Ovary (tissue), 9 donors: ENCODE data around the gene CIITA. TPM values are rescaled to one million over a fixed set of nuclear protein-coding genes. Genes with fewer than 3 reads are reported as not detected.

ENCODE experiments used
- DNase-seq, 5 donors: peaks; one replicate each; pipeline ENCODE4 v3.0.0-alpha.2; 2019 to 2020
- H3K27ac ChIP-seq, 2 donors: fragments of 200-600 bp; one replicate each; pipeline versions ENCODE4 v1.5.1 to v1.8.0; 2019 to 2022
- H3K27me3 ChIP-seq: fragments of 200-600 bp; one replicate; pipeline ENCODE4 v1.8.0; 2022
- H3K36me3 ChIP-seq: fragments of 200-600 bp; sonication (generic); one replicate; pipeline ENCODE4 v1.5.1; 2019
- H3K4me1 ChIP-seq: one replicate; pipeline ENCODE4 v1.8.1; 2013; ENCODE audit warnings: mild to moderate bottlenecking, moderate library complexity; ENCODE audit not compliant: insufficient read depth
- H3K4me3 ChIP-seq: fragments of 200-600 bp; sonication (generic); one replicate; pipeline ENCODE4 v1.5.1; 2017
- H3K9me3 ChIP-seq, 2 donors: fragments of 200-600 bp in 1 of 2; sonication (generic) in 1 of 2; one replicate each; pipeline versions ENCODE4 v1.5.1 to v1.8.1; 2013 to 2019; ENCODE audit warnings: mild to moderate bottlenecking in 1 of 2, moderate library complexity in 1 of 2
- EP300 ChIP-seq: sonication (generic); formaldehyde crosslinking; IDR thresholded peaks from one replicate; pipeline ENCODE4 v1.6.1; 2017; ENCODE audit warnings: antibody characterized with exemption
- POLR2A ChIP-seq: fragments of 450-650 bp; IDR thresholded peaks from one replicate; pipeline ENCODE4 v1.6.1; 2017; ENCODE audit warnings: antibody characterized with exemption, mild to moderate bottlenecking, moderate library complexity
- WGBS, 3 donors: extraction: QIAGEN DNeasy Blood & Tissue Kit in 1 of 3; methylation state at CpG; one replicate each; pipeline versions ENCODE4 v1.1.5 to v1.1.7; 2013 to 2017; 5-methylcytosine and 5-hydroxymethylcytosine counted together
- intact Hi-C, 4 donors: fragments of 100-400 bp; cut with DNase I; formaldehyde crosslinking; loops; one replicate each; pipeline versions ENCODE4 v1.11.0 to v1.15.1; 2022 to 2023
- polyA plus RNA-seq, 2 donors: library from polyadenylated mRNA; stranded (reverse); fragments of 200-250 nt in 1 of 2; fragments of 350-450 nt in 1 of 2; fragmentation: Illumina TruSeq in 1 of 2; extraction: RNeasy Lipid Tissue Mini Kit (QIAGEN cat#74804) in 1 of 2; gene quantifications; one replicate each; pipeline ENCODE4 v1.2.3, GENCODE V29; 2013 to 2014
- total RNA-seq, 7 donors: library from RNA; depleted of rRNA in 2 of 7; stranded (reverse); fragments of >200 nt in 2 of 7; fragmentation: NEBNext Ultra II Directional in 3 of 7; extraction: Animal tissue kit (Norgen Biotek cat#: 25700) in 3 of 7; gene quantifications; one replicate each; pipeline versions ENCODE4 v1.1.0 to v1.2.4, GENCODE V29; 2016 to 2023
- TF ChIP-seq, protein P1 (sequence below), 3 donors: fragments of 450-650 bp in 2 of 3; fragments of 200-600 bp in 1 of 3; IDR thresholded peaks; one replicate each; pipeline versions ENCODE4 v1.5.1 to v1.8.0; 2016 to 2022; ENCODE audit warnings: antibody characterized with exemption in 3 of 3, mild to moderate bottlenecking in 1 of 3
- donor health status: DM: no; HTN: no; CAD: no; lungs with moderate emphysema.
- donor health status: DM: no; HTN: no; CAD: no.
- donor health status: Bipolar disorder and iron deficiency.
- donor health status: DM: yes; HTN: yes; CAD: no.
- donor health status: DM: no; HTN: no; CAD: no.
- donor health status: DM: yes; HTN: yes; CAD: no.

Gene CIITA
- total and polyA plus RNA-seq, 9 donors = 2.9 to 19.9 (median 7.2) TPM

DNA sequence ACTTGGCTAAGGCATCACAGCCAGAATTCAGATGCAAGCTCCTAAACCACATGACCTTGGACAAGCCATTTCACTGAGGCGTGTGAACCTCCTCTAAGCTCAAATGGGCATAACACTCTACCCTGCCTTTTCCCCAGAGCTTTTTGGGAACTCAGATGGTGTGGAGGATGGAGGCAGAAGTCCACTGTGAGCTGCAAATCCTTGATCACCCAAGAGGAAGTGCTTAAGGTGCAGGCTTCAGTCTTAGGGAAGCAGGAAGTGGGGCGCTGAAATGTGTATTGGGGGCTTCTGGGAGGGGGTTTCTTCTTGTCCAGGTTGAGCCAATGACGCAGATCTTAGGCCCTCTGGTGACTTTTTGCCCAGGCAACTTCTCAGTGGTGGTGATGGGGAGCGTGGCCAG lies 12.9 kb downstream of the CIITA start:
- Histone ChIP-seq H3K9me3 (no peaks in the 10 kb centered on the region), H3K36me3 (no peaks in the 10 kb centered on the region), H3K4me1 (no peaks in the 10 kb centered on the region), H3K27me3 (no peaks in the 10 kb centered on the region), H3K27ac (no peak overlapping the region), H3K4me3 (no peak overlapping the region)
- no peak for DNase-seq
- intact Hi-C loops = no loop called here
- 80 to 88% (median 82%) methylated on average over 4 of the region's 4 CpGs for WGBS, 3 donors
- TF ChIP-seq EP300 (no peak), POLR2A (no peak)
- TF ChIP-seq, protein P1, sequence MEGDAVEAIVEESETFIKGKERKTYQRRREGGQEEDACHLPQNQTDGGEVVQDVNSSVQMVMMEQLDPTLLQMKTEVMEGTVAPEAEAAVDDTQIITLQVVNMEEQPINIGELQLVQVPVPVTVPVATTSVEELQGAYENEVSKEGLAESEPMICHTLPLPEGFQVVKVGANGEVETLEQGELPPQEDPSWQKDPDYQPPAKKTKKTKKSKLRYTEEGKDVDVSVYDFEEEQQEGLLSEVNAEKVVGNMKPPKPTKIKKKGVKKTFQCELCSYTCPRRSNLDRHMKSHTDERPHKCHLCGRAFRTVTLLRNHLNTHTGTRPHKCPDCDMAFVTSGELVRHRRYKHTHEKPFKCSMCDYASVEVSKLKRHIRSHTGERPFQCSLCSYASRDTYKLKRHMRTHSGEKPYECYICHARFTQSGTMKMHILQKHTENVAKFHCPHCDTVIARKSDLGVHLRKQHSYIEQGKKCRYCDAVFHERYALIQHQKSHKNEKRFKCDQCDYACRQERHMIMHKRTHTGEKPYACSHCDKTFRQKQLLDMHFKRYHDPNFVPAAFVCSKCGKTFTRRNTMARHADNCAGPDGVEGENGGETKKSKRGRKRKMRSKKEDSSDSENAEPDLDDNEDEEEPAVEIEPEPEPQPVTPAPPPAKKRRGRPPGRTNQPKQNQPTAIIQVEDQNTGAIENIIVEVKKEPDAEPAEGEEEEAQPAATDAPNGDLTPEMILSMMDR (IDR thresholded peaks at IDR 0.05) = no peak

DNA sequence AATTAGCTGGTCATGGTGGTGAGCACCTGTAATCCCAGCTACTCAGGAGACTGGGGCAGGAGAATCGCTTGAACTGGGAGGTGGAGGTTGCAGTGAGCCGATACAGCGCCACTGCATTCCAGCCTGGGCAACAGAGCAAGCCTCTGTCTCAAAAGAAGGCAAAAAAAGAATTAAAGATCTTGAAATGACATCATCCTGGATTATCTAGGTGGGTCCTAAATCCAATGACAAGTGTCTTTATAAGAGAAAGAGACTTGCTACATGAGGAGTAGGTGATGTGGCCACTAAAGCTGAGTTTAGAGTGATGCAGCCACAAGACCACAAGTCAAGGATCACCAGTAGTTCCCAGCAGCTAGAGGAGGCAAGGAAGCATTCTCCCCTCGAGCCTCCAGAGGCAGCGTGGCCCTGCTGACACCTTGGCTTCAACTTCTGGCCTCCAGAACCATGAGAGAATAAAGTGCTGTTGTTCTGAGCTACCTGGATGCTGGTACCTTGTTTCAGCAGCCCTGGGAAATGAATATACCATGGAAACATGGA lies 15.8 kb downstream of the CIITA start:
- no peak overlapping the region for H3K27ac ChIP-seq
- H3K9me3 ChIP-seq = no peaks in the 10 kb centered on the region
- H3K4me3 ChIP-seq = no peak overlapping the region
- no peaks in the 10 kb centered on the region for H3K27me3 ChIP-seq
- 75 to 82% (median 76%) methylated on average over 5 of the region's 5 CpGs for WGBS, 3 donors
- intact Hi-C loops = no loop called here
- H3K36me3 ChIP-seq = no peaks in the 10 kb centered on the region
- TF ChIP-seq POLR2A (no peak), EP300 (no peak)
- DNase-seq = no peak
- no peaks in the 10 kb centered on the region for H3K4me1 ChIP-seq

DNA sequence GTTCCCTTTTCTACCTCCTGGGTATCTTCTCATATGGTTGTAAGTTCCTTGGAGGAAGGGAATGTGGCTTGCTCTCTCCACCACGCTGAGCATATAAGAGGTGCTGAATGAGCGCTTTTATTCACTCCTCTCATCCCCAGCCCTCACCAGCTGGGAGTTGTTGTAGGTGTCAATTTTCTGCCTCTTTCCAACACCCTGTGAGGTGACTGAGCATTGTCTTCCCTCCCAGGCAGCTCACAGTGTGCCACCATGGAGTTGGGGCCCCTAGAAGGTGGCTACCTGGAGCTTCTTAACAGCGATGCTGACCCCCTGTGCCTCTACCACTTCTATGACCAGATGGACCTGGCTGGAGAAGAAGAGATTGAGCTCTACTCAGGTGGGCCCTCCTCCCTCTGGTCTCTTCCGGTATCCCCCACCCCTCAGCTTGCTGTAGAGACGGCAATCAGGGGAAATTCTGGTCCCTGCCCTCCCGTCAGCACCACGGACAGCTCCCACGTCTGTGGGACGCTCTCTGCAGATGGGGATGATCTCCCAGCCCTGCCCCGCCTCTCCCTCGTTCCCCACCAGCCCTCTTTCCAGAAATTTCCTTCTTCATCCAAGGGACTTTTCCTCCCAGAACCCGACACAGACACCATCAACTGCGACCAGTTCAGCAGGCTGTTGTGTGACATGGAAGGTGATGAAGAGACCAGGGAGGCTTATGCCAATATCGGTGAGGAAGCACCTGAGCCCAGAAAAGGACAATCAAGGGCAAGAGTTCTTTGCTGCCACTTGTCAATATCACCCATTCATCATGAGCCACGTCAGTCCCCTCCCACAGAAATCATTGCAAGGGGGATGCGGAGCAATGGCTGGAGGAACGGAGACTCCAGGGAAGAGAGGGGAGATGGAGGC lies 18.3 kb downstream of the CIITA start:
- H3K9me3 ChIP-seq = no peaks in the 10 kb centered on the region
- 24 to 31% (median 26%) methylated on average over 17 of the region's 17 CpGs for WGBS, 3 donors
- peak; percentile 41 to 74 (median 62) for DNase-seq

DNA sequence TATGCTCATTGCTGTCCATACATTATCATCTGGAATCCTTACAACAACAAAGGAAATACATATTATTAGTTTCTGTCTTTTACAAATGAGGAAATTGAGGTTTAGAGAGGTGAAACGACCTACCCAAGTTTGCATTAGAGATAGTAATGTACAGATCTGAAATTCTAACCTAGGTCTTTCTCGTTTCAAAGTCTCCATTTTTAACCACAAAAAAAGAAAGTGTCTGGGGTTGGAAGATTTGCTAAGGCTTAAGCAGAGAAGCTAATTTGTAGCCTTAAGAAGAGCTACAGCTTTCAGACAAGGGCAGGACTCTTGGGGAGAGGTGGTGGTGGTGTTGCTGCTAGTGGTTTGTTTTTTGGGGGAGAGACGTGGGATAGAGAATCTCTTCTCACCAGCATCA lies 19.2 kb downstream of the CIITA start:
- H3K4me1 ChIP-seq = no peaks in the 10 kb centered on the region
- intact Hi-C loops = no loop called here
- no peak overlapping the region for H3K27ac ChIP-seq
- no peak overlapping the region for H3K4me3 ChIP-seq
- no peak for DNase-seq
- 70 to 76% (median 73%) methylated on average over 3 of the region's 3 CpGs for WGBS, 3 donors
- no peaks in the 10 kb centered on the region for H3K36me3 ChIP-seq
- H3K9me3 ChIP-seq = no peaks in the 10 kb centered on the region
- no peaks in the 10 kb centered on the region for H3K27me3 ChIP-seq
- TF ChIP-seq EP300 (no peak), POLR2A (no peak)
- TF ChIP-seq, protein P1 (IDR thresholded peaks at IDR 0.05) = no peak

More for the DNA sequence above, 18.3 kb downstream of the CIITA start:
- intact Hi-C loops = no loop called here
- H3K4me3 ChIP-seq = no peak overlapping the region
- H3K27me3 ChIP-seq = no peaks in the 10 kb centered on the region
- no peaks in the 10 kb centered on the region for H3K36me3 ChIP-seq
- TF ChIP-seq EP300 = no peak
- TF ChIP-seq POLR2A = no peak
- TF ChIP-seq, protein P1 (IDR thresholded peaks at IDR 0.05) = no peak
- H3K27ac ChIP-seq = no peak overlapping the region
- no peaks in the 10 kb centered on the region for H3K4me1 ChIP-seq

DNA sequence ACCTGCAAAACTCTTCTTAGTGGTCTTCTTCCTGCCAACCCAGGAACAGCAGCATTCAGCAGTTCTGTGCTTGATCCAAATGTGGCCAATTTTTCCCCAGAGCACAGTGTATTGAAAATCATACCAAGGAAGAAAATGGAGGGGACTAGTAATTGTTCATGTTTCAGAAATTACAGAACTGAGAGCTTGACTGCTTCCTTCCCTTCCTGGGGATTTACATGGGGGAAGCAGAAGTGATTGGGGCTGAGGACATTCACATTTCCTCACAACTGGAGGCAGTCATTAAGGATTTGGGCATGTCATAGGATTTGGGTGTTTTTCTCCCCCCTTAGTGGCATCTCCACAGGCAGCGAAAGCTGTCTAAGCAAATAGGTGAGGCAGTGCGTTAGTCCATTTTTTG lies 19.7 kb downstream of the CIITA start:
- Histone ChIP-seq H3K9me3 (no peaks in the 10 kb centered on the region), H3K4me3 (no peak overlapping the region), H3K27ac (no peak overlapping the region), H3K27me3 (no peaks in the 10 kb centered on the region), H3K4me1 (no peaks in the 10 kb centered on the region), H3K36me3 (no peaks in the 10 kb centered on the region)
- DNase-seq = no peak
- 86 to 97% (median 87%) methylated on average over 2 of the region's 2 CpGs for WGBS, 3 donors
- intact Hi-C loops = no loop called here
- no peak for TF ChIP-seq POLR2A
- TF ChIP-seq EP300 = no peak
- TF ChIP-seq, protein P1 (IDR thresholded peaks at IDR 0.05) = no peak
